GM21529 (cell line): Measurements from ENCODE around the gene SPRED3.

ENCODE experiments used
- ATAC-seq: cut with Tn5 transposase; IDR thresholded peaks from one replicate; pipeline ENCODE4 v1.9.1; 2021; ENCODE audit not compliant: unreplicated experiment

SPRED3 gene

DNA sequence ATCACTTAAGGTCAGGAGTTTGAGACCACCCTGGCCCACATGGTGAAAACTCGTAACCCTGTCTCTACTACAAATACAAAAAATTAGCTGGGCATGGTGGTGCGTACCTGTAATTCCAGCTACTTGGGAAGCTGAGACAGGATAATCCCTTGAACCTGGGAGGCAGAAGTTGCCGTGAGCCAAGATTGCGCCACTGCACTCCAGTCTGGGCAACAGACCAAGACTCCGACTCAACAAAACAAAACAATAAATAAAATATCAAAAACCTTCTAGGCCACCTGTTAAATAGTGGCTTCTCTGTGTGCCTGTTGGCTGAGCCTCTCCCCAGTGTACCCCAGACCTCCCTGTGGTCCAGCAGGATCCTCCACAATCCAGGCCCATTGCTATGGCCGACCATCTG lies 17.4 kb upstream of the SPRED3 start:
- no peak for ATAC-seq

DNA sequence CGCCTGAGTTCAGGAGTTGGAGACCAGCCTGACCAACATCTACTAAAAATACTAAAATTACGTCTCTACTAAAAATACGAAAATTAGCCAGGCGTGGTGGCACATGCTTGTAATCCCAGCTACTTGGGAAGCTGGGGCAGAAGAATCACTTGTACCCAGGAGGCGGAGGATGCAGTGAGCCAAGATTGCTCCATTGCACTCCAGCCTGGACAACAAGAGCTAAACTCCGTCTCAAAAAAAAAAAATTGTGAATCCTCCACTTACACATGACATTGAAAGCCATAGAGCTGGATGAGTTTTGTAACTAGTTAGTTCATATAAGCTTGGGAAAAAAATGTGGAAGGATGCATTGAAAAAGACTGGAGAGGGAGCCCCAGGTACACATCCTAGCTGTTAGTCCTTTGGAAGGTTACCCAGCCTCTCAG lies 14.6 kb upstream of the SPRED3 start:
- ATAC-seq: no peak

DNA sequence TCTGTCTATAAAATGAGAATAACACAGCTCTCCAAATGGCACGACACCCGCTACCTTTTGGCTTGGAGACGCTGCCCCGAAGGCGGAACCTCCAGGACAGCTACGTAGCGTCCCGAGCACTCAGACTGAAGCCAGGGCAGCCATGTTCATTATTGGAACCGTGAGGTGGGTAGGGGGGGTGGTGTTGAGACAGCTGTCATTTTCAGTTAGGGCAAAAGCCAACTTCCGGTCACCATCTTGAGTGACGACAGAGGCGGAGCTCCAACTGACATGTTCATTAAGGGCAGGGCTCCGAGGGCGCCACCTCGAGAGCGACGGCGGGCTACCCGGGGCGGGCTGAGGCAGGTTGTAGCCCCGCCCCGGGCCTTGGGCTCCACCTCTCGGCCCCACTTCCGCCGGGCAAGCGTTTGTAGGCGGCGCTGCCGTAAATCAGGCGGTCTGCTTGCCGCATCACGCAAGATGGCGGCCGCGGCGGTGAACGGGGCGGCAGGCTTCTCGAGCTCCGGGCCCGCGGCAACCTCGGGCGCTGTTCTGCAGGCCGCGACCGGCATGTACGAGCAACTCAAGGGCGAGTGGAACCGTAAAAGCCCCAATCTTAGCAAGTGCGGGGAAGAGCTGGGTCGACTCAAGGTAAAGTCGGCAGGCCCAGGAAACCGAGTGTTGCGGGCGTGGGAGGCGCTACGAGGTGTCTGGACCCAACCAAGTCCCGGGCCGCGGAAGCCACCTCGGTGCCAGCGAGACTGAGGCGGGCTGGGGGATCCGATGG lies 14.0 kb upstream of the SPRED3 start, which contains the start of gene PSMD8:
PSMD8 (plus strand) TSS at position 240 of the 766 bp plus-strand sequence; CDS start at position 271, 31 bp downstream.
- ATAC-seq: peak; percentile 93

DNA sequence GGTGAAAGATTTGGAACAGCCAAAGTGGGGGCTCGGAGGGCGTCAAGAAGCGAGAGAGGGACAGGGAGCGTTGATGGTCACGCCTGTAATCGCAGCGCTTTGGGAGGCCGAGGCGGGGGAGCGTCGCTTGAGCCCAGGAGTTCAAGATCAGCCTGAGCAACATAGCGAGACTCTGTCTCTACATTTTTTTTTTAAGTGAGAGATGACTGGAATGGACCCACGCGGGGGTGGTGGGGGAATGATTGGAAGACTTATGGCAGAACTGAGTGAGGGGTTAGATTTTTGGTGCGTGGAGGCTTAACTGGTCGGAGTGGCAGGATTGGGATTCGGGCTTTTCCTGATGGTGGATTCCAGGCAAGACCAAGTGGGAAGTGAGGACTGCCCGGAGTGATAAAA lies 13.4 kb upstream of the SPRED3 start:
- no peak for ATAC-seq

DNA sequence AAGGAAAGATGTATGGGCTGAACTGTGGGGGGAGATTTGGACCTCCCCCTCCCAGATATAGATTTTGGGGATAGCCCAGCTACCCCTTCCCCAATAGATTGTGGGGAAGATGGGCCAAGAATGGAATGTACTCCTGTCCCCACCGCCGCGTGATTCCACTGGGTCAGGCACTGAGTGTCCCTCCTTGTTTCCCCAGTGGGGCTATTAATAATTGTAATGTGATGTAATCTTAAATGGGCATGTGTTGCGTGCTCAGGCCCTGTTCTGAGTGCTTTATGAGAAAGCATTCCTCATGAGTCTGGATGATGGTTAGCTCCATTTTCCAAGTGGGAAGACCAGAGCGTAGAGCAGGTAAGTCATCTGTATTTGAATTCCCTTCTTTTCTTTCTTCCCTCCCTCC lies 12.7 kb upstream of the SPRED3 start:
- no peak for ATAC-seq

DNA sequence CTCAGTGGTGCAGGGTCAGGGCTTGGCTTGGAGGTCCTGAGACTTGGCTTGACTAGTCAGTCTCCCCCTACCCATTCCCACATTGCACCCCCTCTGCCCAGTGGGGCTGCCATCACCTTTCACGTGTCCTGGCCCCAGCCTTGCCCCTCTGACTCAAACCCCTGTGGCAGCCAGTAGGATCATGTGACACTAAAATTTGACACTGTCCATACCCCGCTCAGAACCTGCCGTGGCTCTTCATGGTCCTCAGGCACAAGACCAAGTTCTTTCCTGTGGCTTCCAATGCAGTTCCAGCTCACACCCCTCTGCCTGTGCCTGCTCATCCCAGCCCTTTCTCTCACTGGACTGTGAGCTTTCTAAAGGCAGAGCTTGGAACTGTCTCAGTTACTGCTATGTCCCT lies 11.9 kb upstream of the SPRED3 start:
- ATAC-seq: no peak

DNA sequence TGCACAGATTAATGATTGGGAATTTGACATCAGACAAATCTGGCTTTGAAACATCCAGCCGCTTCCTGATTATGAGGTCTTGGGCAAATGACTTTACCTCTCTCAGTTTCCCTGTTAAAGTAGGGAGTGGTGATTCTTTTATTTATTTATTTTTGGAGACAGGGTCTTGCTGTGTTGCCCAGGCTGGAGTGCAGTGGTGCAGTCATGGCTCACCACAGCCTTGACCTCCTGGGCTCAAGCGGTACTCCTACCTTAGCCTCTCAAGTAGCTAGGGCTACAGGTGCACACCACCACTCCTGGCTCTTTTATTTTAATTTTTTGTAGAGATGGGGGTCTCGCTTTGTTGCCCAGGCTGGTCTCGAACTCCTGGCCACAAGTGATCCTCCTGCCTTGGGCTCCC lies 11.4 kb upstream of the SPRED3 start:
- ATAC-seq: no peak

DNA sequence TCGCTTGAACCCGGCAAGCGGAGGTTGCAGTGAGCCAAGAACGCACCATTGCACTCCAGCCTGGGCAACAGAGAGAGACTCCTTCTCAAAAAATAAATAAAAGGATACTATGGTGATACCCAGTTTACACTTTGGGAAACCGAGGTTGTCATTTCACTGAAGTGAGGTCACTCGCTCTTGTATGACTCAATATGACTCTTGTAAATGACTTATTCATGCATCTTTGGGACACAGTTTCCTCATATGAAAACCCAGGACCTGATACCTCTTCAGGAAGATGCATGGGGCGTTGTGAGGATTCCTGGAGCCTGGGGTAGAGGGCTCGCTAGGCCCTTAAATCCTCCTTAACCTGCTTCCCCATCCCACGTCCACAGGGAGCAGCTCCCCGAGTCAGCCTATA lies 9.6 kb upstream of the SPRED3 start:
- no peak for ATAC-seq

DNA sequence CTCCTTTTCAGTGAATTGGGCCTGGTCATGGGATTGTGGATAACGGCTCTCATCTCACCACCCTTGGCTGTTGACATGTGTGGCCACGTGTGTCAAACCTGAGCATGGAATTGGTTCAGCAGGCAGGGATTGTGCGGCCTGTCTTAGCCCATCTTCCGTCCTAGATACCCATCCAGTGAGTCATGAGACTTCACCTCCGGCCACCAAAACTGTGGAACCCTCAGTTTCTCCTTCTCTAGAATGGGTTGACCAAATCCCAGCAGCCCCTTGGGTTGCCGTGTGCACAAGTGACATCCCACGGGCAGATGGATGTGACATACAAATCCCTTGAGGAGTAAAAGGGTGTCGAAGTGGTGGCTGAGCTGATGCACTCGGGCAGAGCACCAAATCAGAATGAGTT lies 7.4 kb upstream of the SPRED3 start:
- ATAC-seq: no peak

DNA sequence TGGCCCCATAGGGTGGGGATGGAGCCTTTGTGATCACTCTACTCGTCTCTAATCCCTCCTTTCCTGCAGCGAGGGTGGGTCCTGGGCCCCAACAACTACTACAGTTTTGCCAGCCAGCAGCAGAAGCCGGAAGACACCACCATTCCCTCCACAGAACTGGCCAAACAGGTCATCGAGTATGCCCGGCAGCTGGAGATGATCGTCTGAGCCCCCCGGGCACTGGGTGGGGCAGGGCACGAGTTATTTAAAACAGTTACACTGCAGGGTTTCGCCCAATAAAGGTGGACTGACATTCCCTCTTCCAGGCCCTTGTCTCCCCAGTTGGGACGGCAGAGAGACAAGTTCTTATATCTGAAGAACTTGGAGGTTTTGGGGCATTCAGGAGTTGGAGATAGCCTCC lies 5.3 kb upstream of the SPRED3 start:
- ATAC-seq: no peak

DNA sequence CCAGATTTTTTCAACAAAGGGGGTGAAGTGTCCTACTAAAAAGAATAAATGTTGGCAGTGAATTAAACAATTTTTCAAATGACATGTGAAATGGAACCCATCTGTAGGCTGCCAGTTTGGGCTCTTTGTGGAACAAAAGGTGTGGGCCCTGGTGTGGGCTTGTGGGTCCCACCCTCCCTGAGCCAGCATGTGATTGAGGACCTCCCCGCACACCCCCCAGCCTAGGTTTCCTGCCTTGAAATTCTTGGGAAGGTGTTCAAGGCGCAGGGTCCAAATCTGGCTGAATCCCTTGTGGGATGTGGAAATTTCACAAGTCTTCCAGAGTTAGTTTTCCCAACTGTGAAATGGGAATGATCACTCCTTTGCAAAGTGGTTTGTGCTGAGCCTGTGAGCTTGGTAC lies 4.8 kb upstream of the SPRED3 start:
- ATAC-seq: no peak

DNA sequence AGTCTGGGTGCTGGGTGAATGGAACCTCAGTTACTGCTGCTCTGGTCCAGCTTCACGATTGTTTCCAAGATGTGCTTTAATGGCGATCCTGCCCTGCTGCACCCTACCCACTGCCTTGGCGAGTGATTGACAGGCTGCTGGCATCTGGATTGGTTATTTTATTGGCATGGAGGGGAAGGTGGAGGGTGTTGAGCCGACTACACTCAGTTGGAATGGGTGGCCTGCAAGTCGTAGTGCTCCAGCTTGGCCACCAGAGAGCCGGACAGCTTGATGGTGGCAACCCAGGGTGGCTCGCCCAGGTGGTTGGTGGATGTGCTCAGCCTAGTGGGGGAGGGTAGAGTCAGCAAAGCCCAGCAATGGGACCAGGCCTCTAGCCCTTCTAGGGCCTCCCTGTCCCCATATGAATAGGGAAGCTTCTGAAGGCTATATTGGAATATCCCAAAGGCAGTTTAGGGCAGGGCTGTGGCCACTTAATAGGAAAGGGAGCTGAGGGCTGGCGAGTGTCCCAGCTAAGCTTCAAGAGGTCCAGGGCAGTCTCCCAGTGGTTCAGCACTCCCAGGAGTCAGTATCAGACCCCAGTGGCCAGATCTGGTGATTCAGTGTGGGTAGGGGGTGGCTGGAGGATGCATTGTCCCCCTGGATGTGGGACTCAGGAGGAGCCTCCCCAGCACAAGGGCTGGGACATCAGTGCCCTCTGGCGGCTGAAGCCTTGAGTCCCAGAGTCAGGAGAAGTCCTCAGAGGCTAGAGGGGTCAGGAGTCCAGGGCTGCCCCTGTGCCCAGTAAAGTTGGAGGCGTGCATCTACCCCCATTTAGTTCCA lies 4.1 kb upstream of the SPRED3 start:
- ATAC-seq: no peak

DNA sequence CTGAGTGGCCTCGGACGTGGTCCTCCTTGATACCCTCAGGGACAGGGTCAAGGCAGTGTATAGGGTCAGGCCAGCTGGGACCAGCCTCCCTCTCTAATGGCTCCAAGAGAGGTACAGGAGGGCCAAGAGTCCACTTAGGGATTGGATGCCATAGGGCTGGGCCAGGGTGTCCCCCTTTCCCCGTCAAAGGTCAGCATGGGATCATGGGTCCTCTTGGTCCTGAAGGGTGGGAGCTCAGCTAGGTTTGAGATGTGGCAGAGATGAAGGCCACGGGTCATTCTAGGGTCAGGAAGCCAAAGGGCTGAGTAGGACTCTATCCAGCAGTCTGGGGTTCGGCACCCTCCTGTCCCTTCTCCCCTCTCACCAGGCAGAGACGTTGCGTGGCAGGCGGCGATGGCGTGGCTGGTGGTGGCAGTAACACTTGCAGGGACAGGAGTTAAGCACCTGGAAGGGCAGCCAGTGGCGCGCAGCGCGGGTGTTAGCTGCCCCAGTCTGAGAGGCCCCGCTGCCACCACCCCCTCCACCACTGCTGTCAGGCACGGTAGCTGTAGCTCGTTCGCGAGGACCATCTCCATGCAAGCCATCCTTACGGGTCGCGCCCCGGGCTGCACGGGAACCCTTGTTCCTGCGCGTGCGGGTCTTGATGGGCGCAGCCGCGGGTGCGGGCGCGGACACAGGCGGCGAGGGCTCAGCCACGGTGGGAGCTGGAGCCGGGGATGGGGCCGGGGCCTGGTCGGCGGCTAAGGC lies 3.3 kb upstream of the SPRED3 start:
- no peak for ATAC-seq

DNA sequence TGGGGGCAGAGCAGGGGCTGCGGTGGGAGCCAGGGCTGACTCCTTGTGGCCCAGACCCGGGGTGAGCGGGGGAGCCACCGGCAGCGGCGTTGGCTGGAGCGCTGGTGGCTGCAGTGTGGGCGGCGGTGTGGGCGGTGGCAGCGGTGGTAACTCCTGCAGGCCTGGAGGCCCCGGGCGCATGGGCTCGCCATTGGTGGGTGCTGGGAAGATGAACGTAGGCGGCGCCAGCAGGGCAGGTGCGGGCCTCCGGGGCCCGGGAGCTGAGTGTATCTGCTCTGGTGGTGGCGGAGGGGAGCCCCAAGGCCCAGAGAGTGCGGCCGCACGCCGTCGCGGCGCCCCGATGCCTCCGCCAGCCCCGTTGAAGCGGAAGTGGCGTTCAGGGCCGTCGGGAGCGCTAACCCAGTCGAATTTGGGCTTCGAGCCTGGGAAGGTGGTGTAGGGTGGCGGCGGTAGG lies 2.7 kb upstream of the SPRED3 start:
- no peak for ATAC-seq

DNA sequence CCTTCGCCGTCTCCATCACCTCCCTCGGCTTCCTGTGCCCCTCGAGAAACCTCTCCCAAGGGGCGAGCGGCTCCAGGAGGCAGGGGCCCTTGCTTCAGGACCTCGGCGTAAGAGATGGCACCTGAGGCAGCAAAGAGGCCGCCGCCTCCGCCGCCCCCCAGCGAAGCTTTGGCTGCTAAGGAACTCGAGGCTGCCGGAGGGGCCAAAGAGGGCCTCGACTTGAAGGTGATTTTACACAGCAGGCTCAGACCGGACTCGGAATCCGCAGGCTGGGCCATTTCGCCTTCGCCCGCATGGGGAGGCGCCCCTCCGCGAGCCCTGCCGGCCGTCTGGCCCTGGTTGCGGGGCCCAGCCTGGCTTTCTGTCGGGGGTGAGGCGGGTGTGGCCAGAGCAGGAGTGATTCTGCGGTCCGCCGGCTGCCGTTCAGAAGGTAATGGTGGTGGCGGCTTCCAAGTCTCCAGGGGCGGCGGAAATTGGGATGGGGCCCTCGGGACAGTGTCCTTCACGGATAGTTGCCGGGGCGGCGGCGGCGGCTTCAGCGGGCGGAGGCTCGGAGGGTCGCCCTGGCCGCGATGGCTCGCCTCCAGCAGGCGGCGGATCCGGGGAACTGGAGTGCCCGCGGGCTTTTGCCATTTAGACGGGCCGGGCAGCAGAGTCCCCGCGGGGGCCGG lies 2.1 kb upstream of the SPRED3 start:
- ATAC-seq: no peak

DNA sequence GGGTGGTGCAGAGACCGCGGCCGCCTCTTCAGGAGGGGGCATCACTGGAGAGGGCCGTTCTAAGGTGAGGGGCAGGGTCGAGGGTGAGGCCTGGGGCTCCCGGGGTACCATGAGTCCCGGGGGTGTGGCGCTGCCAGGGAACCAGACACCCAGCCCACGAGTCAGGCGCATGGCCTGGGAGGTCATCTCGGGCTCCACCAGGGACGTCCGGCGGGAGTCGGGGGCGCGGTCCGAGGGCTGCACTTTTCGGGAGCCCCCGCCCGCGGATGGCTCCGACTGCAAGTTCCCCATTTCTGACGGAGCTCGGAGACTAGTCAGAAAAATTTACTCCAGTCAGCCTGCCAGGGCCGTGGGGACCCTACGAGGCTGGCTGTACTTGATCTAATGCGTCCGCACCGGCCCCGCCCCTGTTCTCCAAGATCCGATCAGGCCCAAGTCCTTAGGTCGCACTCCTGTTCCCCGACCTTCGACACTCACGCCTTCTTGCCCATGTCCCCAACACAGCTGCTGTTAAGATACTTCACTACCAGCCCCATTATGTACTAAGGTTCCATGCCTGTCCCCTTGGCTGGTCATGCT lies 1.4 kb upstream of the SPRED3 start:
- no peak for ATAC-seq

DNA sequence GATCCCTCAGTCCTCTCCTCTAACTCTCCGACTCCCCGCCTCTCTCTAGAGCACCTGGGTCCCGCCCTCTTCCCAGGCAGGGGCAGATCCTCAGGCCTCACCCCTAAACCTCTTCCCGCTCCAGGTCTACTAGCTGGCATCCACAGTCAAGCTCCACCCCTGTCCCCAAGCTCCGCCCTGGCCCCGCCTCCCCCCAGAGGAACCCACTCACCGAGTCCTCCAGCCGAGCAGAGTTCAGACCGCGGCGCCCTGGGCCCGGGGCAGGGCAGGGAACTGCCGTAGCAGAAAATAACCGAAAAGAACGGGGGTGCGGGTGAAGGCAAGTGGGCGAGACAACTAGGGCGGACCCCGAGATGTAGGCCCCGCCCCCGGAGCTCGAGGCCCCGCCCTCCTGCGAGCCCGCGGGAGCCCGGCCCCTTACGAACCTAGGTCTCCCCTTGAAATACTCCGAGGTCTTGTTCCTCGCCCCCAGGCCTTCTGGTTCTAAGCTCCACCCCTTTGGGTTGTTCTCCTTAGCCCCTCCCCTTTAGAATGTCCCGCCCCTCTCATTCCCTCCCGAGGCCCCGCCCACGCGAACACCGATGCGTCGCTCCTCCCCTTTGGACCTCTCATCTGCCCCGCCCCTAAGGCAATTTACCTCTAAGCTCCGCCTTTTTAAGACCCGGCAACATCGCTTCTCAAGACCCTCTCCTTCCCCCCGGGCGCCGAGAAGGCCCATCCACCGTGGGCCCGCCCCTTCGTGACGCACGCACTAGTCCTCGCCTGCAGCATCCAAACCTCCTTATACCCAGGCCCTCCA lies 748 bp upstream of the SPRED3 start, which contains the start of gene GGN:
GGN (minus strand) TSS at position 485 of the 799 bp plus-strand sequence. CDS start 773 bp downstream, outside the sequence.
- no peak for ATAC-seq

DNA sequence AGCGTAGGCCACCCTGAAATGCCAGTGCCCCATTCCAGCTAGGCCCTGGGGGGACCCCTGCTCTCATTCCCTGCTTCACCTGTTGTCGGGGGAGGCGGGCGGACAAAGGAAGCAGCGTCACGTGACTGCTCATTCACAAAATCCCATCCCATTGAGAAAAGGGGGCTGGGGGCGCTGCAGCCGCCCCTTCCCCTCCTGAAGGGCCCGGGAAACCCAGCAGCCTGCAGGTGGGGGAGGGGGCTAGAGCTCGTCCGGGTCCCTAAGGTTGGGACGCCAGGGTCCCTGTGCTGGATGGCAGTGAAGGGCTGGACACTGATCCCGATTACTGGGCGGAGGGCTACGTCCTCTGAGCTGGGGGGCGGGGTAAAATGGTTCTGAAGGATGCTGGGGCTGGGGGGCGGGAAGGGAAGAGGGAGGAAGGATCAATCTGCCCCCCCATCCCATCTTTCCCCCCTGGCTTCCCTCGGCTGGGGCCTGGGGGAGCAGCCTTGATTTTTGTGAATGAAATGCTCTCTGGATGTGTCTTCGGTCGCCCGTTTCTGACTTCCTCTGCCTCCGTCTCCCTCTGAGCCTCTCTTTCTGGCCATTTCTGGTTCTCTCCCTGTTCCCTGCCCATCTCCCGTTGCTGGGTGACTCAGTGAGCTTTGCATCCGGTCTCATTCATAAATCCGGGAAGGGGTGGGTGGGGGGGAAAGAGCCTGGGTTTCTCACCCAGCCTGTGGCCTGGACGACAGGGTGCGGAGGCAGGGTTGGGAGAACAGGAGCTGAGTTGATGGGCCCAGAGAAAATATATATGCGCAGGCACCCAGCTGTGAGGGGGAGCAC lies 816 bp downstream of the SPRED3 start:
- ATAC-seq: no peak
